Ishikawa (cell line): ENCODE data around the gene QSOX1.

Source experiments
- CEBPB ChIP-seq: IDR thresholded peaks from 2 replicates; pipeline ENCODE4 v1.6.1; 2012
- CREB1 ChIP-seq: IDR thresholded peaks from 2 replicates; pipeline ENCODE4 v1.6.1; 2012; ENCODE audit warnings: low read depth
- EP300 ChIP-seq: IDR thresholded peaks from 2 replicates; pipeline ENCODE4 v1.6.1; 2012; ENCODE audit warnings: borderline replicate concordance
- FOXM1 ChIP-seq: IDR thresholded peaks from 2 replicates; pipeline ENCODE4 v1.6.1; 2012; ENCODE audit warnings: low read depth, borderline replicate concordance
- MAX ChIP-seq: IDR thresholded peaks from 2 replicates; pipeline ENCODE4 v1.6.1; 2012
- NFIC ChIP-seq: IDR thresholded peaks from 2 replicates; pipeline ENCODE4 v1.6.1; 2012
- TCF12 ChIP-seq: IDR thresholded peaks from 2 replicates; pipeline ENCODE4 v1.6.1; 2012; ENCODE audit warnings: low read depth
- USF1 ChIP-seq: IDR thresholded peaks from 2 replicates; pipeline ENCODE4 v1.6.1; 2012
- YY1 ChIP-seq: IDR thresholded peaks from 2 replicates; pipeline ENCODE4 v1.6.1; 2012; ENCODE audit warnings: low read depth

GRCh38 chr1:180231936-180232335 is 77.3 kb downstream of the QSOX1 start:
- no peak for TF ChIP-seq CREB1
- TF ChIP-seq CEBPB = no peak
- no peak for TF ChIP-seq USF1
- no peak for TF ChIP-seq YY1
- TF ChIP-seq FOXM1 = no peak
- TF ChIP-seq EP300 = no peak
- TF ChIP-seq MAX = no peak
- TF ChIP-seq TCF12 = no peak
- no peak for TF ChIP-seq NFIC
